Activated CD8-positive, alpha-beta memory T cell treated with anti-CD3 and anti-CD28 coated beads, Interleukin-2, amount 50 U/mL, for 1 hour (primary cell): ENCODE data around the gene THG1L.

Source experiments
- DNase-seq: peaks from one replicate; pipeline ENCODE4 v3.0.0-alpha.2; 2020; ENCODE audit errors: extremely low read depth

Gene THG1L

DNA sequence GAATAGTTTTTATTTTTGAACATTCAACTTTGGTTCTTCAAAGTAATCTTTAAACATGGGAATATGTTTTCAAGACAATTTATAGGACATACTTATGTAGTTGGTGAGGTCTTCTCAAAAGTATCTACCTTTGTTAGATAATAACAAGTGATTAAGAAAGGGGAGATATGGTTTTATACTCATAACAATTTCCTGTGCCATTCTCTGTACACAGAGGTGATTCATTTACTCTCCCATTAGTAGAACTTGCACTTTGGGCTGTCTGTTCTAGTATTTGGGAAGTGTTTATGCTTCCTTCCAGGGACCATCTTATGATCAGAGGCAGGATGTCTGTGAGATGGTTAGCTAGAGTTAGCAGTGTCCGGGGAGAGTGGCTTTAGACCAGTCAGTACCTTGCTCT, 27.5 kb downstream of the THG1L start:
- no peak for DNase-seq

DNA sequence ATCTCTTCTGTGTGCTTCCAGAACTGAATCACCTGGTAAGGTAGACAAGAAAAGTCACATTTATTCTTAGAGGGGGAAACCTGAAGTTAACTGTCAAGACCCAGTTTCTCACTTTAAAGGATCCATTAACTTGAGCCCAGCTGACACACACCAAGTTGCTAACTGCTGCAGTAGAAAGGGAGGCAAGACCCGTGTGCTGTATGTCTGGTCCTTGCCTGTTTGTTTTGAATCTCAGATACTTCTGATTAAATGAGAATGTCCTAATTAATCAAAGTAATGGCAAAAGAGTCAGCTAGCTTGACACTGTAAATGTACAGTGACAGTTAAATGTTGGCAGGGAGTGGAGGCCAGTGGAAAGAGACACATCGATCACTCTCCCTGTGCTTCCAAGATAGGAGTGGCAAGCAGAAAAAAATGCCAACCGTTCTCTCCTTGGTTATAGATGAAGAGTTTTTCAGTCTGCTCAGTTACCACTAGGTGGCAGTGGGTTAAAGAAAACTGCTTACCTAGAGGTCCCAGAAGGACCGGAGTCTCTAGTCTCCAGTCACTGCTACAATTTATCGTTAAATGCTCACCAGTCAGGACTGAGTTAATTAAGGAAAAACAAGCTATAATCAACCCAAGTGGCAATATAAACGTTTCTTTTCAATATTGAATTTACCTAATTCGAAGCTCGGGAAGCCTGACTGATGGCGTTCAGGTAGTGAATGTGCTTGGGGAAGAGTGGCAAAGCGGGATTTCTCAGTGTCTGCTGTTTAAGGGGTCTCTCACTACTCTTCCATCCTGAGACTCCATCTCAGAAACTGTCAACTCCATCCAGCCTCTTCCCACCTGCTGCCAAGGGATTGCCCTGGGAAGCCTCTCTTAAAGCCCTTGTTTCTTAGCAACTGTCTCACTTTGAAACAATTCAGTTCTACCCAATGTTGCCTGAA, 30.7 kb downstream of the THG1L start:
- DNase-seq, result no peak

- no peak for DNase-seq
Measured at GRCh38 chr5:157764531-157764930, 33.3 kb downstream of the THG1L start.

DNA sequence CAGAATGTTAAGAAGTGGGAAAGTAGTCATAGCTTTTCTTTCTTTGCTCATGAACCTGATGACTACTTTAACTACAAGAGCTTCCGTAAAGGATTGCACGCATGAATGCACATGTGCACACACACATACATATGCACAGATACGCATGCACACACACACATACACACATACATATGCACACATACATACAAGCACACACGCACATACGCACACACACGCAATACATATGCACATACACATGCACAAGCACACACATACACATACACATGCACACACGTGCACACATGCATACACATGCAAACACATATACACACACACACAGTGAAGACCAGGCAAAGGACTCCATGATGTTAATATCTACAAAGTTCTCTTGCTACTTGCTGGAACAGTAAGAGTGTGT, 35.2 kb downstream of the THG1L start:
- DNase-seq, result no peak

DNA sequence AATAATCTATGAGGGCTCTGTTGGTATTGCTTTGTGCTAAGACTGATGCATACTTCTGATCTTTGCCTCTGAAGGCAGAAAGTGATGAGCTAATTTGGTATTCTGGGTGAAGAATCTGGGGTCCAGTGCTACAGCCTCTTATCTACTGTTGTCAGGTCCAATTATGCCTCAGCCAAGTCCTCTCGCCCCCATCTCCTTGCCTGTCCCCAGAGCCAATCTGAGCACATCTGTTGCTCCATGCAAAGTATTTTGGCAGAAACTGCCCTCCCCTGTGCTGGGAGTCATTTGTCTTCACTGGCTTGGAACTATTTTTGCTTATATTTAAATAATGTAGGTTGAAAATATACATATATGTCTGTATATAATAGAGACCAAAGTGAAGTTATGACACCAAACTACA, 35.7 kb downstream of the THG1L start:
- DNase-seq, result no peak

- no peak for DNase-seq
Measured at GRCh38 chr5:157767689-157768088, 36.5 kb downstream of the THG1L start.

GRCh38 chr5:157770665-157771064, 39.4 kb downstream of the THG1L start:
- DNase-seq, result no peak

- no peak for DNase-seq
Measured at GRCh38 chr5:157772127-157772526, 40.9 kb downstream of the THG1L start.

GRCh38 chr5:157778121-157778805, 47.0 kb downstream of the THG1L start:
- no peak for DNase-seq

GRCh38 chr5:157779221-157779620, 48.0 kb downstream of the THG1L start:
- DNase-seq, result no peak

DNA sequence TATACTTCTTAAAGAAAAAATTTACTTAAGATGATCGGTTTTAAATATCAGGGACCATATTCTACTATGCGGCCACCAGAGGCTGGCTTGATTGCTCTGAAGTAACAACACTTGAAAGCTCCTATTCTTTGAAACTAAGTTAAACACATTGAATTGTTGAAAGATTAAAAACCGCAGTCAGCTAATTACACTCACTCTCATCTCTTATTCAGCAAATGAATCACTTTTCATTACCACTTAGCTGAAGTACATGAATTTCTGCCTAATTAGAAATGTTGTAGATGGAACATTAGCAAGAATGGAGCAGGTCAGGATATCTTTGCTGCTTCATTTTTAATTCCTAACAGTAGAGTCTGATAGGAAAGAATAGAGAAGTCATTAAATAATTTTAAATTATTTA, 54.6 kb downstream of the THG1L start:
- DNase-seq, result no peak
